H9 (cell line): ENCODE results near the gene ZMIZ1. TPM values are rescaled to one million over a fixed set of nuclear protein-coding genes. Genes with fewer than 3 reads are reported as not detected.
A peak's percentile ranks its signal among the peaks of the same experiment; 100 is the strongest.

Experiments used
- DNase-seq: peaks from one replicate; pipeline ENCODE4 v3.0.0-alpha.2; 2017
- H2AFZ ChIP-seq: one replicate; pipeline ENCODE4 v1.6.1; 2013; ENCODE audit warnings: mild to moderate bottlenecking, low read length, control low read depth, moderate library complexity
- H2AK5ac ChIP-seq: 2 replicates; pipeline ENCODE4 v1.6.1; 2013; ENCODE audit warnings: low read length, control low read depth, mixed read lengths; ENCODE audit not compliant: insufficient read length
- H2BK120ac ChIP-seq: one replicate; pipeline ENCODE4 v1.6.1; 2013; ENCODE audit warnings: low read depth, mild to moderate bottlenecking, low read length, control low read depth, inconsistent platforms; ENCODE audit not compliant: poor library complexity, severe bottlenecking
- H2BK12ac ChIP-seq: 2 replicates; pipeline ENCODE4 v1.6.1; 2013; ENCODE audit warnings: low read length, control low read depth, mixed read lengths, low read depth; ENCODE audit not compliant: insufficient read length
- H2BK15ac ChIP-seq: 2 replicates; pipeline ENCODE4 v1.6.1; 2013; ENCODE audit warnings: low read depth, low read length, control low read depth
- H2BK20ac ChIP-seq: one replicate; pipeline ENCODE4 v1.6.1; 2013; ENCODE audit warnings: low read depth, mild to moderate bottlenecking, low read length, control low read depth, inconsistent platforms; ENCODE audit not compliant: poor library complexity, severe bottlenecking
- H2BK5ac ChIP-seq: 2 replicates; pipeline ENCODE4 v1.6.1; 2013; ENCODE audit warnings: low read length, control low read depth, mixed read lengths; ENCODE audit not compliant: insufficient read length
- H3K14ac ChIP-seq: 2 replicates; pipeline ENCODE4 v1.6.1; 2013; ENCODE audit warnings: low read length, control low read depth; ENCODE audit not compliant: insufficient read depth
- H3K18ac ChIP-seq: 2 replicates; pipeline ENCODE4 v1.6.1; 2013; ENCODE audit warnings: low read depth, mild to moderate bottlenecking, mixed read lengths, low read length, control low read depth; ENCODE audit not compliant: insufficient read length
- H3K23ac ChIP-seq: 2 replicates; pipeline ENCODE4 v1.6.1; 2013; ENCODE audit warnings: low read length, control low read depth, mixed read lengths, low read depth; ENCODE audit not compliant: insufficient read length
- H3K23me2 ChIP-seq: 2 replicates; pipeline ENCODE4 v1.6.1; 2013; ENCODE audit warnings: low read depth, mild to moderate bottlenecking, mixed read lengths, low read length, control low read depth; ENCODE audit not compliant: insufficient read length, poor library complexity, severe bottlenecking
- H3K27ac ChIP-seq: 2 replicates; pipeline ENCODE4 v1.5.1; 2013; ENCODE audit warnings: low read length, control low read depth, mixed read lengths, low read depth; ENCODE audit not compliant: insufficient read length
- H3K27me3 ChIP-seq: 2 replicates; pipeline ENCODE4 v1.6.1; 2013; ENCODE audit warnings: low read length, control low read depth, inconsistent platforms; ENCODE audit not compliant: insufficient read depth
- H3K4ac ChIP-seq: 2 replicates; pipeline ENCODE4 v1.6.1; 2013; ENCODE audit warnings: low read depth, mild to moderate bottlenecking, control low read depth, inconsistent platforms, low read length, moderate library complexity
- H3K4me1 ChIP-seq: 2 replicates; pipeline ENCODE4 v1.6.1; 2013; ENCODE audit warnings: low read length, control low read depth, inconsistent platforms; ENCODE audit not compliant: insufficient read depth
- H3K4me2 ChIP-seq: 2 replicates; pipeline ENCODE4 v1.6.1; 2013; ENCODE audit warnings: low read length, control low read depth, mixed read lengths; ENCODE audit not compliant: insufficient read length, insufficient read depth
- H3K56ac ChIP-seq: 2 replicates; pipeline ENCODE4 v1.6.1; 2013; ENCODE audit warnings: low read depth, mild to moderate bottlenecking, mixed read lengths, low read length, control low read depth; ENCODE audit not compliant: insufficient read length
- H3K79me1 ChIP-seq: 2 replicates; pipeline ENCODE4 v1.6.1; 2013; ENCODE audit warnings: low read depth, mild to moderate bottlenecking, moderate library complexity, low read length, control low read depth, inconsistent platforms; ENCODE audit not compliant: insufficient read depth, poor library complexity, severe bottlenecking
- H3K79me2 ChIP-seq: 2 replicates; pipeline ENCODE4 v1.6.1; 2013; ENCODE audit warnings: low read length, control low read depth, inconsistent platforms; ENCODE audit not compliant: insufficient read depth
- H3K9ac ChIP-seq: 2 replicates; pipeline ENCODE4 v1.6.1; 2013; ENCODE audit warnings: low read length, control low read depth, mixed read lengths; ENCODE audit not compliant: insufficient read length; ENCODE audit errors: extremely low read depth
- H3K9me3 ChIP-seq: one replicate; pipeline ENCODE4 v1.6.1; 2013; ENCODE audit warnings: low read depth, low read length, inconsistent platforms; ENCODE audit not compliant: control insufficient read depth
- H3T11ph ChIP-seq: one replicate; pipeline ENCODE4 v1.6.1; 2013; ENCODE audit warnings: mild to moderate bottlenecking, low read length, control low read depth, inconsistent platforms
- H4K20me1 ChIP-seq: one replicate; pipeline ENCODE4 v1.6.1; 2013; ENCODE audit not compliant: control insufficient read depth, insufficient read length, insufficient read depth
- H4K5ac ChIP-seq: 2 replicates; pipeline ENCODE4 v1.6.1; 2013; ENCODE audit warnings: low read depth, mild to moderate bottlenecking, mixed read lengths, low read length, control low read depth; ENCODE audit not compliant: insufficient read length
- H4K8ac ChIP-seq: replicated peaks from 2 replicates; pipeline ENCODE4 v1.6.1; 2013; ENCODE audit warnings: low read length, control low read depth, mixed read lengths, low read depth; ENCODE audit not compliant: insufficient read length
- H4K91ac ChIP-seq: 2 replicates; pipeline ENCODE4 v1.6.1; 2013; ENCODE audit warnings: low read depth, mild to moderate bottlenecking, moderate library complexity, mixed read lengths, low read length, control low read depth; ENCODE audit not compliant: insufficient read length
- H3K27ac Mint-ChIP-seq, 3 experiments: 2 replicates in 2 of 3; 3 replicates in 1 of 3; pipeline ENCODE4 v1.8.0; 2020 to 2021; ENCODE audit warnings: mixed read lengths in 3 of 3, mild to moderate bottlenecking in 1 of 3, moderate library complexity in 1 of 3
- H3K27me3 Mint-ChIP-seq: 2 replicates; pipeline ENCODE4 v1.8.0; 2021; ENCODE audit warnings: low read depth, mild to moderate bottlenecking, moderate library complexity, mixed read lengths
- H3K36me3 Mint-ChIP-seq, 3 experiments: 2 replicates in 2 of 3; 3 replicates in 1 of 3; pipeline ENCODE4 v1.8.0; 2020 to 2021; ENCODE audit warnings: low read depth in 3 of 3, mixed read lengths in 3 of 3; ENCODE audit not compliant: insufficient read depth in 1 of 3
- H3K4me1 Mint-ChIP-seq, 2 experiments: 2 replicates each; pipeline ENCODE4 v1.8.0; 2020; ENCODE audit warnings: mixed read lengths in 2 of 2
- H3K4me3 Mint-ChIP-seq, 2 experiments: 2 replicates in 1 of 2; 3 replicates in 1 of 2; pipeline ENCODE4 v1.8.0; 2020 to 2021; ENCODE audit warnings: mild to moderate bottlenecking in 2 of 2, mixed read lengths in 2 of 2, moderate library complexity in 1 of 2
- H3K9me3 Mint-ChIP-seq, 2 experiments: 2 replicates in 1 of 2; 3 replicates in 1 of 2; pipeline ENCODE4 v1.8.0; 2020; ENCODE audit warnings: mild to moderate bottlenecking in 2 of 2, mixed read lengths in 2 of 2, moderate library complexity in 1 of 2
- CTCF ChIP-seq: fragments of 200-600 bp; sonication (generic); conservative IDR thresholded peaks from 3 replicates; pipeline ENCODE4 v1.8.0; 2021; ENCODE audit warnings: antibody characterized with exemption, mild to moderate bottlenecking
- WGBS: extraction: QIAGEN DNeasy Blood & Tissue Kit; methylation state at CpG from one replicate; pipeline ENCODE4 v1.1.7; 2013; ENCODE audit warnings: missing lambda C conversion rate, low lambda C conversion rate, mixed read lengths; ENCODE audit not compliant: insufficient read length; ENCODE audit errors: extremely low coverage; 5-methylcytosine and 5-hydroxymethylcytosine counted together
- total RNA-seq: library from RNA; stranded (reverse); gene quantifications from 2 replicates; pipeline ENCODE4 v1.2.1, GENCODE V29; 2021

Gene ZMIZ1
- total RNA-seq, 1 experiment from 2014 or later = 36.9 TPM

- Histone ChIP-seq H3K56ac (no peak overlapping the region), H3K27ac (no peak overlapping the region), H4K20me1 (no peaks in the 10 kb centered on the region), H2BK120ac (no peak overlapping the region), H3K4ac (no peak overlapping the region), H2BK15ac (no peak overlapping the region), H2AFZ (no peak overlapping the region), H3K79me2 (no peaks in the 10 kb centered on the region), H2BK20ac (no peak overlapping the region), H4K8ac (no peak overlapping the region), H3K23me2 (no peaks in the 10 kb centered on the region), H2BK5ac (no peak overlapping the region), H2BK12ac (no peak overlapping the region), H3K79me1 (no peaks in the 10 kb centered on the region), H3K9ac (no peak overlapping the region), H3K4me1 (peaks cover 7% of the 10 kb centered on the region; the same call in 1 of the 2 replicates), H3K9me3 (no peaks in the 10 kb centered on the region), H2AK5ac (no peak overlapping the region), H3K23ac (no peak overlapping the region), H3K14ac (no peak overlapping the region), H3K4me2 (no peak overlapping the region), H3K27me3 (no peaks in the 10 kb centered on the region), H4K5ac (no peak overlapping the region), H3T11ph (no peak overlapping the region), H4K91ac (no peak overlapping the region), H3K18ac (no peak overlapping the region)
- no peak for DNase-seq
- no peaks in the 10 kb centered on the region for H3K27me3 Mint-ChIP-seq
- no CpG with 5 or more reads among the region's 7 CpGs for WGBS
- no peak for TF ChIP-seq CTCF
- no peak overlapping the region for H3K4me3 Mint-ChIP-seq
- peaks cover 42 to 48% of the 10 kb centered on the region in 2 experiments for H3K4me1 Mint-ChIP-seq
- H3K27ac Mint-ChIP-seq = peak overlapping the region in 2 of 3 experiments; percentile 82 to 94; a peak in 3 of 7 replicates
- no peaks in the 10 kb centered on the region; a peak in 2 of 7 replicates for H3K36me3 Mint-ChIP-seq
- no peaks in the 10 kb centered on the region for H3K9me3 Mint-ChIP-seq
These were observed 83.7 kb downstream of the ZMIZ1 start for GRCh38 chr10:79152423-79152817.
